Measurements from ENCODE around the gene DLL1.

DNA sequence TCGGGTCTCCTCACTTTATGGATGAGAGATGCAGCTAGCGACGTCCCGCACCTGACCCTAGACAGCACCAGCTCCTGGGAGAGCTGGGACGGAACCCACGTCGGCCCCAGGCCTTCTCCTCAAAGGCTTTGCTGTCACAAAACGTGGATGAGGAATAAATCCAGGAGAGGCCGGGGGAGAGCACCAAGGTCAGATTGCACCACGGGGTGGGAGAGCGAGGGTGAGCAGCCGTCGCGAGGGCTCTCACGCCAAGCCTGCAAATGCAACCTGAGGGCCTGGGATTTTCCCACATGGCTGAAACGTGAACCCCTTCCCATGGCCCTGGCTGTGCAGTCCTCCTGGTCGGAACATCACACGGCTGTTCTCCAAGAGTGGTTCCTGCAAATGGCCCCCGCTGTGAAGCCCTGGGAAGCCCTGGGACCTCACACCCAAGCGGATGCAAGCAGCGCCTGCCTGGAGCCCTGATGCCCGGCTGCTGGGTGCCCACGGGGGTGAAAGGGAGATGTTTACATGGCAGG is 45.3 kb downstream of the DLL1 start:
- TF ChIP-seq, protein P1, sequence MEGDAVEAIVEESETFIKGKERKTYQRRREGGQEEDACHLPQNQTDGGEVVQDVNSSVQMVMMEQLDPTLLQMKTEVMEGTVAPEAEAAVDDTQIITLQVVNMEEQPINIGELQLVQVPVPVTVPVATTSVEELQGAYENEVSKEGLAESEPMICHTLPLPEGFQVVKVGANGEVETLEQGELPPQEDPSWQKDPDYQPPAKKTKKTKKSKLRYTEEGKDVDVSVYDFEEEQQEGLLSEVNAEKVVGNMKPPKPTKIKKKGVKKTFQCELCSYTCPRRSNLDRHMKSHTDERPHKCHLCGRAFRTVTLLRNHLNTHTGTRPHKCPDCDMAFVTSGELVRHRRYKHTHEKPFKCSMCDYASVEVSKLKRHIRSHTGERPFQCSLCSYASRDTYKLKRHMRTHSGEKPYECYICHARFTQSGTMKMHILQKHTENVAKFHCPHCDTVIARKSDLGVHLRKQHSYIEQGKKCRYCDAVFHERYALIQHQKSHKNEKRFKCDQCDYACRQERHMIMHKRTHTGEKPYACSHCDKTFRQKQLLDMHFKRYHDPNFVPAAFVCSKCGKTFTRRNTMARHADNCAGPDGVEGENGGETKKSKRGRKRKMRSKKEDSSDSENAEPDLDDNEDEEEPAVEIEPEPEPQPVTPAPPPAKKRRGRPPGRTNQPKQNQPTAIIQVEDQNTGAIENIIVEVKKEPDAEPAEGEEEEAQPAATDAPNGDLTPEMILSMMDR (IDR thresholded peaks at IDR 0.05), result no peak
- TF ChIP-seq POLR2A (IDR thresholded peaks at IDR 0.05), result no peak
